Measurements from ENCODE around the gene LAMA2. TPM values are rescaled to one million over a fixed set of nuclear protein-coding genes. Genes with fewer than 3 reads are reported as not detected.

The LAMA2 gene
- total RNA-seq, 4 donors from 2014 or later = 97.3 to 509 (median 200) TPM

DNA sequence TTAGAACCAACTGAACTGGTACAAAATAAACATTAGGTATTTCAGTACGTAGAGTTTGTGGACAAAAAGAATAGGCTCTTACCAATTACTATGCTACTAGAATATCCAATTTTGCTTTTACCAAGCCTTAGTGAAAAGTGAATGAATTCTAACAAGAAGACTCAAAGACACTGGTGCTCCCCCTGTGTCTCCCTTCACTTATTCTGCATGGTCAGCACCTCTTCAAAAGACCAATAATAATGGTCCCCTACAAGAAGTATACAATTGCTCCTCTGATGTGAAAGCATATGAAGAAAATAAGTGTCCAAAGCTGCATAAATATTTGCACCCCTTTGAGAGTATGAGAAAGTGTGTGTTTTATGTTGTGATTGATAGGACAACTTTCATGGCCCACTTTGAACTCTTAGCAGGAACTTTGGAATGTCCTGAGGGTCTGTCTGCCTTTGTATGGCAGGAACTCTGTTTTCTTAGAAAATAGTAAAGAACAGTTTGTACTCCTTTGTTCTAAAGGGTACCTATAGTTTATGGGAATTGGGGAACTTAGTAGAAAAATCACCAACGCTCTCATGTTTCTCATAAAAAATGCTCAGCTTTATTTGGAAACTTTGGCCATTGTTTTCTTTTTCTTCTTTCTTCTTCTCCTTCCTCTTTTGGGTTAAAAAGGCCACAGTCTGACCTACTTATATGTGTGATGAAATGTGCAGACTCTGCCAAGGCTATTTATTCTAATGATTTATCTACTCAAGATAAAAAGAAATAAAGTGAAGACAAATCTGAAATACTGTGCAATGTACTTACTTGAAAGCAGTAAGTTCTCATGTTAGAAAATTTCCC is 352.4 kb downstream of the LAMA2 start:
- no peak for ATAC-seq (ENCODE audit: low FRiP score)
- no peak for DNase-seq (ENCODE audit: low spot score)
- TF ChIP-seq, protein P1, sequence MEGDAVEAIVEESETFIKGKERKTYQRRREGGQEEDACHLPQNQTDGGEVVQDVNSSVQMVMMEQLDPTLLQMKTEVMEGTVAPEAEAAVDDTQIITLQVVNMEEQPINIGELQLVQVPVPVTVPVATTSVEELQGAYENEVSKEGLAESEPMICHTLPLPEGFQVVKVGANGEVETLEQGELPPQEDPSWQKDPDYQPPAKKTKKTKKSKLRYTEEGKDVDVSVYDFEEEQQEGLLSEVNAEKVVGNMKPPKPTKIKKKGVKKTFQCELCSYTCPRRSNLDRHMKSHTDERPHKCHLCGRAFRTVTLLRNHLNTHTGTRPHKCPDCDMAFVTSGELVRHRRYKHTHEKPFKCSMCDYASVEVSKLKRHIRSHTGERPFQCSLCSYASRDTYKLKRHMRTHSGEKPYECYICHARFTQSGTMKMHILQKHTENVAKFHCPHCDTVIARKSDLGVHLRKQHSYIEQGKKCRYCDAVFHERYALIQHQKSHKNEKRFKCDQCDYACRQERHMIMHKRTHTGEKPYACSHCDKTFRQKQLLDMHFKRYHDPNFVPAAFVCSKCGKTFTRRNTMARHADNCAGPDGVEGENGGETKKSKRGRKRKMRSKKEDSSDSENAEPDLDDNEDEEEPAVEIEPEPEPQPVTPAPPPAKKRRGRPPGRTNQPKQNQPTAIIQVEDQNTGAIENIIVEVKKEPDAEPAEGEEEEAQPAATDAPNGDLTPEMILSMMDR (IDR thresholded peaks at IDR 0.05) = no peak

DNA sequence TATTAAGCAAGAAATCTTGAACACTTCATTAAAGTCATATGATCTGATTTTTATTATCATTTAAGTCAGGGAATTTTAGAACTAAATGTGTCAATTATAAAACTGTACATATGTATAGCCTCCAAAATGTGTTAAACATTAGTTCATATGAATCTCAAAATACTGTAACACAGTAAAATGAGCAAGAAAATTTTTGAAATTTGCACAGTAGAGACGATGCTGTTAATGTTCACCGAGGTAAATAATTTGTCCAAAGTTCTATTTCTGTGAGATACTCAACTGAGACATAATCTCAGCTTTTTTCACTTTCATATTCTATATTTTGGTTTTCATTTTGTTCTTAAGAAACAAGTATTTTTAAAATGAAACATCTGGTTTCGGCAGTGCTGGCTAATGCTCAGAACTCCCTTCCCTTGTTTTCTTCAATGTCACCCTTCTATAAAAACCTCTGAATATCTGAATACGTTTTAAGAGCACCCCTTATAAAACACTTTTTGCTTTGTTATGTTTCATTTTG is 353.1 kb downstream of the LAMA2 start:
- TF ChIP-seq, protein P1 (IDR thresholded peaks at IDR 0.05) = no peak
- ATAC-seq (ENCODE audit: low FRiP score) = no peak
- DNase-seq (ENCODE audit: low spot score) = no peak

DNA sequence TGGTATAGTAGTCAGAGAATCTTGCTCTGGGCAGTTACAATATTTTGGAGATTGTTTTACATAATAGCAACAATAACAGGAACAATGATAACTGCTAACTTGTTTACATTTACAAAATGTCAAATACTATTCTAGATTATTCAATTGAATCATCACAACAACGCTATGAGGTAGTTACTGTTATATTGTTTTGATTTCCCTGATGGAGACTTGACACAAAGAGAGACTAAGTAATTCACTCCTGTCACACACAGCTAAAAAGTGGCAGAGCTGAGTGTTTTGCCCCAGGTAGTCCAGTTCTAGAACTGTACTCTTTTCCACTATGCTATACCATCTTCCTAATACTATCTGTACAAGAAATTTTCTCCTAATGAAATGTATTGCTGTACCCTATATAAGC is 356.1 kb downstream of the LAMA2 start:
- ATAC-seq (ENCODE audit: low FRiP score) (no peak), DNase-seq (ENCODE audit: low spot score) (no peak)
- TF ChIP-seq, protein P1 (IDR thresholded peaks at IDR 0.05) = no peak

DNA sequence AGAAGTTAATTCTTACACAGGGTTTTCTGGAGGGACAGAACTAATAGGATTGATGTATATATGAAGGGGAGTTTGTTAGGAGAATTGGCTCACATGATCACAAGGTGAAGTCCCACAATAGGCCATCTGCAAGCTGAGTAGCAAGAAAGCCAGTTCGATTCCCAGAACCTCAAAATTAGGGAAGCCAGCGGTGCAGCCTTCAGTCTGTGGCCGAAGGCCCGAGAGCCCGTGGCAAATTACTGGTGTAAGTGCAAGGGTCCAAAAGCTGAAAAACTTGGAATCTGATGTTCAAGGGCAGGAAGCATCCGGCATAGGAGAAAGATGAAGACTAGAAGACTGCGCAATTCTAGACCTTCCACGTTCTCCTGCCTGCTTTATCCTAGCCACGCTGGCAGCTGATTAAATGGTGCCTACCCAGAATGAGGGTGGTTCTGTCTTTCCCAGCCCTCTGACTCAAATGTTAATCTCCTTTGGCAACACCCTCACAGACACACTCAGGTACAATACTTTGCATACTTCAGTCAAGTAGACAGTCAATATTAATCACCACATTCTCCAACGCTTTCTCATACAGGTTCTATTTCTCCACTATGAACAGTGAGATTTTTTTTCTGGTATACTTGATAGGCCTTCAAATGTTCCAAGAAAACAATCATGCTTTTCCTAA is 357.0 kb downstream of the LAMA2 start:
- DNase-seq (ENCODE audit: low spot score) = no peak
- TF ChIP-seq, protein P1 (IDR thresholded peaks at IDR 0.05) = no peak
- no peak for ATAC-seq (ENCODE audit: low FRiP score)

DNA sequence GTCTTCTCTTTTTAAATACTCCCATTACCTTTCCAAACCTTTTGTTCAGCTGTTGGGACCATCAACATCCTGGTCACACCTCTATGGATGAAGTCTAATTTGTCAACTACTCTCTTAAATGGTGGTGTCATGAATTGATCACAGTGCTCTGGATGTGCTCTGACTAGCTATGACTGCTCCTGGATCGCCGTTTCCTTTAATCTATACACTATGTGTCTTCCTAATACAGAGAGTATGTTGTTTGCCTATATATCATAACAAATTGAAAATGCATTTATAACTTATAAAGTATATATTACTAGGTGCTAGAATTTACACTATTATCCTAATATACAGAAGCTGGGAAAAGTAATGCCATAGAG is 357.5 kb downstream of the LAMA2 start:
- ATAC-seq (ENCODE audit: low FRiP score) (no peak), DNase-seq (ENCODE audit: low spot score) (no peak)
- TF ChIP-seq, protein P1 (IDR thresholded peaks at IDR 0.05) = no peak

DNA sequence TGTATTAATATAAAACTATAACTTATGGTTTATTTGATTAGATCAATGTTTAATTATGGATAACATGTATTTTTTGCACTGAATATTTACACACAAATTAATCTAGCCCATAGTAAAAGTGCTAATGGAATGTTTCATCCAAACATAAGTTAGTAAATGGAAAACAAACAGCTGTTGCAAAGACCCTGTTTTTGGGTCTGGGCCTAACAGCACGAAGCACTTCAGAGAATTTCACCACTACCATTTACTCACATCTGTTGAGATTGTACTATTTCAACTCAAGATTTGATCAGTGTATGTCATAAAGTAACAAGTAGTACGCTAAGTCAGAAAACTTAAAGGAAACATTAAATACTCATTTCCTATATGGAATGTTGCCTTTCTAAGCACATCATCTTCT is 359.6 kb downstream of the LAMA2 start:
- no peak for DNase-seq (ENCODE audit: low spot score)
- TF ChIP-seq, protein P1 (IDR thresholded peaks at IDR 0.05) = no peak

More for the DNA sequence above, 359.6 kb downstream of the LAMA2 start:
- ATAC-seq (ENCODE audit: low FRiP score) = no peak

Data from omental fat pad (tissue), 4 donors.